Kidney (tissue), 14 donors: ENCODE results near the gene ZFAND6. TPM values are rescaled to one million over a fixed set of nuclear protein-coding genes. Genes with fewer than 3 reads are reported as not detected.

ENCODE experiments used
- DNase-seq, 5 donors: peaks; one replicate each; pipeline ENCODE4 v3.0.0-alpha.2; 2013 to 2020
- FAIRE-seq: peaks from 2 replicates; lab custom pipeline; 2012; peaks lifted over from hg19 to GRCh38; lab: Jason Lieb, UNC
- H3K27ac ChIP-seq, 2 donors: one replicate each; pipeline ENCODE4 v1.7.0; 2013; ENCODE audit warnings: low read depth in 2 of 2, low read length in 2 of 2, inconsistent platforms in 1 of 2
- H3K27me3 ChIP-seq: one replicate; pipeline ENCODE4 v1.7.1; 2013; ENCODE audit warnings: low read length, inconsistent platforms; ENCODE audit not compliant: control insufficient read depth, insufficient read depth
- H3K36me3 ChIP-seq, 3 donors: one replicate each; pipeline versions ENCODE4 v1.7.0 to v1.7.1; 2013; ENCODE audit warnings: low read length in 3 of 3, control low read depth in 1 of 3, inconsistent platforms in 1 of 3; ENCODE audit not compliant: insufficient read depth in 3 of 3, control insufficient read depth in 2 of 3
- H3K4me1 ChIP-seq, 3 donors: one replicate each; pipeline versions ENCODE4 v1.7.0 to v1.7.1; 2013; ENCODE audit warnings: low read length in 3 of 3, inconsistent platforms in 1 of 3, low read depth in 1 of 3; ENCODE audit not compliant: control insufficient read depth in 2 of 3, insufficient read depth in 2 of 3
- H3K4me3 ChIP-seq, 3 donors: one replicate each; pipeline versions ENCODE4 v1.7.0 to v1.8.1; 2013; ENCODE audit warnings: low read length in 3 of 3, control low read depth in 1 of 3, inconsistent platforms in 1 of 3
- H3K9ac ChIP-seq, 3 donors: one replicate each; pipeline versions ENCODE4 v1.7.0 to v1.7.1; 2013; ENCODE audit warnings: low read length in 3 of 3, control low read depth in 1 of 3, inconsistent platforms in 1 of 3
- H3K9me3 ChIP-seq, 3 donors: one replicate each; pipeline versions ENCODE4 v1.7.0 to v1.7.1; 2013; ENCODE audit warnings: low read length in 3 of 3, control low read depth in 1 of 3, inconsistent platforms in 1 of 3; ENCODE audit not compliant: control insufficient read depth in 2 of 3, insufficient read depth in 1 of 3
- CTCF ChIP-seq: IDR thresholded peaks from 3 replicates; pipeline ENCODE4 v1.5.1; 2012; ENCODE audit warnings: mild to moderate bottlenecking, moderate library complexity, borderline replicate concordance; ENCODE audit not compliant: insufficient read depth; ENCODE audit errors: extremely low read depth
- intact Hi-C: fragments of 100-400 bp; cut with DNase I; formaldehyde crosslinking; loops from one replicate; pipeline ENCODE4 v1.11.1; 2022
- polyA plus RNA-seq: library from polyadenylated mRNA; stranded (reverse); fragments of 350-450 nt; fragmentation: Illumina TruSeq; extraction: RNeasy Lipid Tissue Mini Kit (QIAGEN cat#74804); gene quantifications from one replicate; pipeline ENCODE4 v1.2.3, GENCODE V29; 2014; ENCODE audit warnings: low read depth, low replicate concordance; ENCODE audit not compliant: insufficient read depth
- total RNA-seq: library from RNA; stranded (reverse); fragmentation: NEBNext Ultra II Directional; extraction: Animal tissue kit (Norgen Biotek cat#: 25700); gene quantifications from one replicate; pipeline ENCODE4 v1.2.1, GENCODE V29; 2021
- donor health status: control.
- donor health status: control.
- donor health status: control.
- donor health status: control.
- donor health status: control.
- donor health status: DM: yes; HTN: yes; CAD: no.
- donor health status: Normal renal cell carcinoma (clear cell type).

ZFAND6 gene
- total and polyA plus RNA-seq, 2 donors from 2014 or later, result 72.3 to 85.7 TPM

DNA sequence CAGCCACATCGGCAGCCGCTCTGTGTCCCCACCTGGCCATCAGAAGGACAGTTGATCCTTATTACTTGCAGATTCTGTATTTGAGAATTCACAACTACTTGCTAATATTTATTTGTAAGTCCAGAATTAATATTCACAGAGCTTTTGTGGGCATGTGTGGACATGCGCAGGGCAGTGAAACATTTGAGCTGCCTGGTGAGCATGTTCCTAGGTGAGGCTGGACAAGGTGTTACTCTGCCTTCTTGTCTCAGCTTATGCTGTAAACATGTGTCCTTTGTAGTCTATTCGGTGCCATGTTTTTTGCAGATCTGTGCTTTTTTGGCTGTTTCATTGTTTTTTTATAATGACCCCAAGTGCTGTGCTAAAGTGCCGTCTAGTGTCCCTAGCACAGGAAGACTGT, 108.9 kb downstream of the ZFAND6 start:
- H3K27ac ChIP-seq, result no peak overlapping the region
- DNase-seq (no peak), FAIRE-seq (no peak)
- intact Hi-C loops, result no loop called here
- TF ChIP-seq CTCF, result no peak
- H3K4me1 ChIP-seq, result no peaks in the 10 kb centered on the region
- peaks cover 0 to 14% (median under 1%) of the 10 kb centered on the region in 3 donors for H3K36me3 ChIP-seq
- H3K4me3 ChIP-seq, result no peak overlapping the region
- H3K9me3 ChIP-seq, result no peaks in the 10 kb centered on the region
- no peaks in the 10 kb centered on the region for H3K27me3 ChIP-seq
- H3K9ac ChIP-seq, result no peak overlapping the region

DNA sequence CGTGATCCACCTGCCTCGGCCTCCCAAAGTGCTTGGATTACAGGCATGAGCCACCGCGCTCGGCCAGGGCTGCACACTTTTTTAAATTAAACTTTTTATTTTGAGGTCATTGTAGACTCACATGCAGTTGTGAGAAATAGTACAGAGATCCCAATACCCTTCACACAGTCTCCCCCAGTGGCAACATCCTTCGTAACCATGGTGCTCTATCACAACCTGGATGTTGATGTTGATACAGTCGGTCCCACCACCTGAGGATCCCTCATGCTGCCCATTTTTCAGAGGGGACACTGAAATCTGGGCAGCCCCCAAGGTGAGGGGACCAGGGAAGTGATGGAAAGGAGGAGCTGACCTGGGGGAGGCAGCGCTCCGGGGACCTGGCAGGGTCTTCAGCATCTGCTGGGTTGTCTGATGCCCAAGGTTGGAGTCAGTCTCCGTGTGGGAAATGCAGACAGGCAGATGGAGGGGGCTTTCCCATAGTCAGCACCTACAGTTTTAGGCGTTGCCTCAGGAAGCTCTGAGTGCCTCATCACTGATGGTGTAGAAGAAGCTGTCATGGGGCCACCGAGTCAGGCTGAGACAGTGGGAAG, 110.4 kb downstream of the ZFAND6 start:
- Histone ChIP-seq H3K9me3 (no peaks in the 10 kb centered on the region), H3K27ac (no peak overlapping the region), H3K27me3 (no peaks in the 10 kb centered on the region), H3K4me3 (no peak overlapping the region), H3K9ac (no peak overlapping the region), H3K4me1 (peaks cover 0 to 4% (median 0%) of the 10 kb centered on the region in 3 donors), H3K36me3 (peaks cover 0 to 17% (median 5%) of the 10 kb centered on the region in 3 donors)
- no peak for TF ChIP-seq CTCF
- intact Hi-C loops, result no loop called here
- DNase-seq (no peak), FAIRE-seq (no peak)

GRCh38 chr15:80170596-80170995, 111.1 kb downstream of the ZFAND6 start:
- no peak for FAIRE-seq

More at GRCh38 chr15:80170596-80170995, 111.1 kb downstream of the ZFAND6 start:
- no peaks in the 10 kb centered on the region for H3K27me3 ChIP-seq
- no peak for TF ChIP-seq CTCF
- no peaks in the 10 kb centered on the region for H3K9me3 ChIP-seq
- H3K36me3 ChIP-seq, result peaks cover 0 to 17% (median 5%) of the 10 kb centered on the region in 3 donors
- no peak for DNase-seq
- no peak overlapping the region for H3K9ac ChIP-seq
- peaks cover 0 to 4% (median 0%) of the 10 kb centered on the region in 3 donors for H3K4me1 ChIP-seq
- intact Hi-C loops, result no loop called here
- no peak overlapping the region for H3K4me3 ChIP-seq
- H3K27ac ChIP-seq, result no peak overlapping the region
